ENCODE measurements around the gene DLGAP5.
A peak's percentile ranks its signal among the peaks of the same experiment; 100 is the strongest.

Gene DLGAP5

GRCh38 chr14:55120571-55121495 is 70.6 kb downstream of the DLGAP5 start:
- Histone ChIP-seq H3K9me3 (no peaks in the 10 kb centered on the region), H3K4me3 (ENCODE audit: low read depth in 1 of 2, low read length in 1 of 2) (peak overlapping the region; percentile 25 to 33), H3K27me3 (no peaks in the 10 kb centered on the region), H3K4me1 (ENCODE audit: control insufficient read depth in 1 of 2, insufficient read depth in 1 of 2, low read depth in 1 of 2, low read length in 1 of 2) (peaks cover 69 to 70% of the 10 kb centered on the region in 2 experiments), H3K36me3 (no peaks in the 10 kb centered on the region), H3K27ac (peak overlapping the region; percentile 75)
- TF ChIP-seq CTCF (IDR thresholded peaks at IDR 0.05) = no peak

GRCh38 chr14:55118761-55119160 is 72.6 kb downstream of the DLGAP5 start:
- TF ChIP-seq CTCF (IDR thresholded peaks at IDR 0.05) = no peak
- H3K4me1 ChIP-seq (ENCODE audit: control insufficient read depth in 1 of 2, insufficient read depth in 1 of 2, low read depth in 1 of 2, low read length in 1 of 2) = peaks cover 58 to 60% of the 10 kb centered on the region in 2 experiments
- no peaks in the 10 kb centered on the region for H3K36me3 ChIP-seq
- peak overlapping the region; percentile 82 for H3K27ac ChIP-seq
- no peaks in the 10 kb centered on the region for H3K27me3 ChIP-seq
- no peaks in the 10 kb centered on the region for H3K9me3 ChIP-seq
- H3K4me3 ChIP-seq (ENCODE audit: low read depth in 1 of 2, low read length in 1 of 2) = no peak overlapping the region

- no peak for TF ChIP-seq CTCF (IDR thresholded peaks at IDR 0.05)
- Histone ChIP-seq H3K27me3 (no peaks in the 10 kb centered on the region), H3K36me3 (no peaks in the 10 kb centered on the region), H3K4me3 (ENCODE audit: low read depth in 1 of 2, low read length in 1 of 2) (peak overlapping the region; percentile 19 to 33), H3K4me1 (ENCODE audit: control insufficient read depth in 1 of 2, insufficient read depth in 1 of 2, low read depth in 1 of 2, low read length in 1 of 2) (peaks cover 58 to 60% of the 10 kb centered on the region in 2 experiments), H3K27ac (peak overlapping the region; percentile 82), H3K9me3 (no peaks in the 10 kb centered on the region)
These were observed 73.5 kb downstream of the DLGAP5 start for GRCh38 chr14:55117803-55118441.

- H3K4me3 ChIP-seq (ENCODE audit: low read depth in 1 of 2, low read length in 1 of 2) = no peak overlapping the region
- no peak for TF ChIP-seq CTCF (IDR thresholded peaks at IDR 0.05)
- no peaks in the 10 kb centered on the region for H3K9me3 ChIP-seq
- peaks cover 56 to 58% of the 10 kb centered on the region in 2 experiments for H3K4me1 ChIP-seq (ENCODE audit: control insufficient read depth in 1 of 2, insufficient read depth in 1 of 2, low read depth in 1 of 2, low read length in 1 of 2)
- peak overlapping the region; percentile 53 for H3K27ac ChIP-seq
- H3K27me3 ChIP-seq = no peaks in the 10 kb centered on the region
- H3K36me3 ChIP-seq = no peaks in the 10 kb centered on the region
These were observed 74.9 kb downstream of the DLGAP5 start for GRCh38 chr14:55116246-55117030.

- Histone ChIP-seq H3K27me3 (no peaks in the 10 kb centered on the region), H3K4me3 (ENCODE audit: low read depth in 1 of 2, low read length in 1 of 2) (no peak overlapping the region), H3K27ac (peak overlapping the region; percentile 53), H3K9me3 (no peaks in the 10 kb centered on the region), H3K36me3 (no peaks in the 10 kb centered on the region), H3K4me1 (ENCODE audit: control insufficient read depth in 1 of 2, insufficient read depth in 1 of 2, low read depth in 1 of 2, low read length in 1 of 2) (peaks cover 50 to 53% of the 10 kb centered on the region in 2 experiments)
- no peak for TF ChIP-seq CTCF (IDR thresholded peaks at IDR 0.05)
These were observed 75.5 kb downstream of the DLGAP5 start for GRCh38 chr14:55115861-55116245.
